ENCODE data around the gene ADAMTS9. TPM values are rescaled to one million over a fixed set of nuclear protein-coding genes. Genes with fewer than 3 reads are reported as not detected.

ADAMTS9 gene
- total and polyA plus RNA-seq, 3 experiments from 2014 or later: not detected

GRCh38 chr3:64680334-64680733 is 7.5 kb downstream of the ADAMTS9 start:
- H3K36me3 ChIP-seq (ENCODE audit: insufficient read depth, low read length): no peaks in the 10 kb centered on the region
- H3K9me3 Mint-ChIP-seq: peaks cover 0 to 7% (median 3%) of the 10 kb centered on the region in 5 donors
- CTCF ChIA-PET: no interaction called here
- POLR2A ChIA-PET: no interaction called here
- no peak overlapping the region for H3K27ac Mint-ChIP-seq
- no peaks in the 10 kb centered on the region for H3K4me1 ChIP-seq (ENCODE audit: insufficient read depth, low read length)
- H3K27me3 Mint-ChIP-seq: peaks cover 1 to 12% of the 10 kb centered on the region in 2 donors
- H3K36me3 Mint-ChIP-seq: no peaks in the 10 kb centered on the region
- no peaks in the 10 kb centered on the region for H3K27me3 ChIP-seq (ENCODE audit: insufficient read depth, low read length, poor library complexity, severe bottlenecking)
- DNase-seq: no peak
- H3K9me3 ChIP-seq (ENCODE audit: low read length): no peaks in the 10 kb centered on the region
- H3K4me1 Mint-ChIP-seq: no peaks in the 10 kb centered on the region
- H3K4me3 Mint-ChIP-seq: no peak overlapping the region
- no peak overlapping the region for H3K4me3 ChIP-seq (ENCODE audit: low read length)
- no peak overlapping the region for H3K27ac ChIP-seq (ENCODE audit: low read depth, low read length)

DNA sequence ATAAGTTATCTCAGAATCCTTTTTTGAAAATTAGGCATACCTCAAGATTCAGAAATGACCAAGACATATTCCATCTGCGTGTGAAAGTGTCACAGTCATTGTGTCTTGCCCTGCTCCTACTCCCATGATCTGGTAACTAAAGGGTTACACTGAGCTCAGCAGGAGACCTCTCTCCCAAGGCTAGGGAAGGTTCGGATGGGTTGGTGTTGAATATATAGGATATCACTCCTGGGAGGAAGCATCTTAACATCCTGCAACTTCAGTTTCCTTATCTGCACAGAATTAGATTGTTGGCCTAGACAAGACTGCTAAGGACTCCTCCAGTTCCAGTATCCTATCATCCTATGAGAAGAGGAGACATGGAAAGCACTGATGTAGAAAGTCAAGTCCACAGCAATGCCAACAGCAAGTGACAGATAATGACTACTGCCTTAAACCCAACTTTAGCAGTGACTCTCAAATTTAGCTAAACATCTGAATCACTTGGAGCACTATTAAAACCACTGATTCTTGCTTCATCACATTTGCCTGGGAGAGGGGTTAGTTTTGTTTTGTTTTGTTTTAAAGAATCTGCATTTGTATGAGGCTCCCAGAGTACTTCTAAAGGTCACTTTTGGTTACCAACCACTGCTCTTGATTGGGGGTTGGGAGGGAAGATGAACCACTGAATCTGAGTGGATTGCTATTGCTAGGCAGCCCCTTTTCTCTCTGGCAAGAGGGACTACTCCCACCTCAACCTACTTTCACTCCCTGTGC is 9.7 kb downstream of the ADAMTS9 start:
- Mint-ChIP-seq H3K27ac (no peak overlapping the region), H3K36me3 (no peaks in the 10 kb centered on the region), H3K9me3 (peaks cover 0 to 4% (median 0%) of the 10 kb centered on the region in 5 donors), H3K27me3 (no peaks in the 10 kb centered on the region), H3K4me1 (no peaks in the 10 kb centered on the region), H3K4me3 (no peak overlapping the region)
- no peaks in the 10 kb centered on the region for H3K27me3 ChIP-seq (ENCODE audit: insufficient read depth, low read length, poor library complexity, severe bottlenecking)
- H3K9me3 ChIP-seq (ENCODE audit: low read length): no peaks in the 10 kb centered on the region
- no peaks in the 10 kb centered on the region for H3K36me3 ChIP-seq (ENCODE audit: insufficient read depth, low read length)
- no peak for DNase-seq
- H3K4me1 ChIP-seq (ENCODE audit: insufficient read depth, low read length): no peaks in the 10 kb centered on the region
- no peak overlapping the region for H3K27ac ChIP-seq (ENCODE audit: low read depth, low read length)
- POLR2A ChIA-PET: no interaction called here
- CTCF ChIA-PET: no interaction called here
- H3K4me3 ChIP-seq (ENCODE audit: low read length): no peak overlapping the region

- no peak for DNase-seq
- Mint-ChIP-seq H3K4me1 (no peaks in the 10 kb centered on the region), H3K27ac (no peak overlapping the region), H3K9me3 (peaks cover 0 to 2% (median 0%) of the 10 kb centered on the region in 5 donors), H3K36me3 (no peaks in the 10 kb centered on the region), H3K27me3 (no peaks in the 10 kb centered on the region), H3K4me3 (no peak overlapping the region)
- H3K27me3 ChIP-seq (ENCODE audit: insufficient read depth, low read length, poor library complexity, severe bottlenecking): no peaks in the 10 kb centered on the region
- no peak overlapping the region for H3K27ac ChIP-seq (ENCODE audit: low read depth, low read length)
- CTCF ChIA-PET: no interaction called here
- H3K9me3 ChIP-seq (ENCODE audit: low read length): no peaks in the 10 kb centered on the region
- H3K4me3 ChIP-seq (ENCODE audit: low read length): no peak overlapping the region
- no peaks in the 10 kb centered on the region for H3K36me3 ChIP-seq (ENCODE audit: insufficient read depth, low read length)
- H3K4me1 ChIP-seq (ENCODE audit: insufficient read depth, low read length): no peaks in the 10 kb centered on the region
- POLR2A ChIA-PET: no interaction called here
Observed at GRCh38 chr3:64676831-64677230, 11.0 kb downstream of the ADAMTS9 start.

DNA sequence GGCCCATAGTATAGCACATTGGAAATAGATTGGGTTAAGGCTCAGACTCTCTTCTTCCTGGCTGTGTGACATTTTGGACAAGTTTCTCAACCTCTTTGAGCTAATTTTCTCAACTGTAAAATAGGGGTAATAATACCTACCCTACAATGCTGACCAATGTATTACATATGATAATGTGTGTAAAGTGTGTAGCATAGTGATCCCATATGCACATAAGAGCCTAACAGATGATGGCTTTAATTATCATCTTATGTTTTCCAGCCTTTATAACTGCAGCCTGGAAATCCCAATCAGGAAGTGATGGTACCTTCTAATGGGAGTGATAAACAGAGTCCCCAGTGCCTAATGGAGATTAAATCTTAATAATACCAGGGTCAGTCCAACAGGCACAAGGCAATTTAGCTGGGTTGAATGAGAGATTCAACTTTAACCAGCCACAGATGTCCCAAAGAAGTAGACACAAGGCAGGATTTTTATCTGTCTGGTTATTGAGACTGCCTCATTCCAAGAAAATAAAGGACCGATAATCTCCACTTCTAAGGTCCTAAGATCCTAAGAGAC is 12.0 kb downstream of the ADAMTS9 start:
- no peaks in the 10 kb centered on the region for H3K36me3 Mint-ChIP-seq
- H3K4me3 Mint-ChIP-seq: no peak overlapping the region
- H3K27ac Mint-ChIP-seq: no peak overlapping the region
- Histone ChIP-seq H3K4me1 (ENCODE audit: insufficient read depth, low read length) (no peaks in the 10 kb centered on the region), H3K36me3 (ENCODE audit: insufficient read depth, low read length) (no peaks in the 10 kb centered on the region), H3K27me3 (ENCODE audit: insufficient read depth, low read length, poor library complexity, severe bottlenecking) (no peaks in the 10 kb centered on the region), H3K27ac (ENCODE audit: low read depth, low read length) (no peak overlapping the region), H3K4me3 (ENCODE audit: low read length) (no peak overlapping the region), H3K9me3 (ENCODE audit: low read length) (no peaks in the 10 kb centered on the region)
- no peak for DNase-seq
- H3K9me3 Mint-ChIP-seq: peaks cover 0 to 2% (median 0%) of the 10 kb centered on the region in 5 donors
- H3K27me3 Mint-ChIP-seq: no peaks in the 10 kb centered on the region
- ChIA-PET POLR2A (no interaction called here), CTCF (no interaction called here)
- H3K4me1 Mint-ChIP-seq: no peaks in the 10 kb centered on the region

- H3K27me3 Mint-ChIP-seq: no peaks in the 10 kb centered on the region
Observed at GRCh38 chr3:64674591-64675076, 13.2 kb downstream of the ADAMTS9 start.

DNA sequence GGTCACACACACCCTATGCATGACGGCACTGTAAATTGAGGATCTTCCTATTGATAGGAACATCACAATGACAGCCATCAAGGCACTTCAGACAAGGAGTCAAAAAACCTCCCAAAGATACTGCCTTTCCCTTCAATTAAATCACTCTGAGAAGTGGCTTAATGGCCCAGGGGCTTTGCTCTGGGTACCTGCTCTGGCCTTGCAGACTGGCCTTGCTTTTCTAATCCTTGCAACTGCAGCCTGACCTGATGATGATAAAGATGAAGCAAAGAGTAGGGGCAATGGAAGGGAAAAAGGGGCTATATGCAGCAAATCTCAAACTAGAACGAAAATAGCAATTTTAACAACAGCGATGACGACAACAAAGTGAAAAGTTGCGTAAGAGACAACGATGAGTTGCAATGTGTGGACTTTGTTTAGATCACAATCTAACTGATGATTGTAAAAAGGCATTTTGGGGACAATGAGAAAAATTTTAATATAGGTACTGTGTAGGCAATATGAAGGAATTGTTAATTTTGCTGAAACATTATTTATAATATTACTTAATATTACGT is 14.6 kb downstream of the ADAMTS9 start:
- Mint-ChIP-seq H3K27ac (no peak overlapping the region), H3K27me3 (no peaks in the 10 kb centered on the region), H3K36me3 (no peaks in the 10 kb centered on the region), H3K4me3 (no peak overlapping the region), H3K9me3 (peaks cover 0 to 7% (median 0%) of the 10 kb centered on the region in 5 donors), H3K4me1 (no peaks in the 10 kb centered on the region)
- H3K9me3 ChIP-seq (ENCODE audit: low read length): no peaks in the 10 kb centered on the region
- no peaks in the 10 kb centered on the region for H3K36me3 ChIP-seq (ENCODE audit: insufficient read depth, low read length)
- DNase-seq: no peak
- H3K4me1 ChIP-seq (ENCODE audit: insufficient read depth, low read length): no peaks in the 10 kb centered on the region
- POLR2A ChIA-PET: no interaction called here
- no peaks in the 10 kb centered on the region for H3K27me3 ChIP-seq (ENCODE audit: insufficient read depth, low read length, poor library complexity, severe bottlenecking)
- H3K27ac ChIP-seq (ENCODE audit: low read depth, low read length): no peak overlapping the region
- no peak overlapping the region for H3K4me3 ChIP-seq (ENCODE audit: low read length)
- CTCF ChIA-PET: no interaction called here

More at GRCh38 chr3:64674591-64675076, 13.2 kb downstream of the ADAMTS9 start:
- Mint-ChIP-seq H3K4me1 (no peaks in the 10 kb centered on the region), H3K4me3 (no peak overlapping the region), H3K36me3 (no peaks in the 10 kb centered on the region), H3K9me3 (peaks cover 0 to 7% (median 0%) of the 10 kb centered on the region in 5 donors), H3K27ac (no peak overlapping the region)
- no peak overlapping the region for H3K4me3 ChIP-seq (ENCODE audit: low read length)
- no peaks in the 10 kb centered on the region for H3K4me1 ChIP-seq (ENCODE audit: insufficient read depth, low read length)
- H3K27ac ChIP-seq (ENCODE audit: low read depth, low read length): no peak overlapping the region
- no peaks in the 10 kb centered on the region for H3K9me3 ChIP-seq (ENCODE audit: low read length)
- DNase-seq: no peak
- CTCF ChIA-PET: no interaction called here
- POLR2A ChIA-PET: no interaction called here
- no peaks in the 10 kb centered on the region for H3K36me3 ChIP-seq (ENCODE audit: insufficient read depth, low read length)
- H3K27me3 ChIP-seq (ENCODE audit: insufficient read depth, low read length, poor library complexity, severe bottlenecking): no peaks in the 10 kb centered on the region

DNA sequence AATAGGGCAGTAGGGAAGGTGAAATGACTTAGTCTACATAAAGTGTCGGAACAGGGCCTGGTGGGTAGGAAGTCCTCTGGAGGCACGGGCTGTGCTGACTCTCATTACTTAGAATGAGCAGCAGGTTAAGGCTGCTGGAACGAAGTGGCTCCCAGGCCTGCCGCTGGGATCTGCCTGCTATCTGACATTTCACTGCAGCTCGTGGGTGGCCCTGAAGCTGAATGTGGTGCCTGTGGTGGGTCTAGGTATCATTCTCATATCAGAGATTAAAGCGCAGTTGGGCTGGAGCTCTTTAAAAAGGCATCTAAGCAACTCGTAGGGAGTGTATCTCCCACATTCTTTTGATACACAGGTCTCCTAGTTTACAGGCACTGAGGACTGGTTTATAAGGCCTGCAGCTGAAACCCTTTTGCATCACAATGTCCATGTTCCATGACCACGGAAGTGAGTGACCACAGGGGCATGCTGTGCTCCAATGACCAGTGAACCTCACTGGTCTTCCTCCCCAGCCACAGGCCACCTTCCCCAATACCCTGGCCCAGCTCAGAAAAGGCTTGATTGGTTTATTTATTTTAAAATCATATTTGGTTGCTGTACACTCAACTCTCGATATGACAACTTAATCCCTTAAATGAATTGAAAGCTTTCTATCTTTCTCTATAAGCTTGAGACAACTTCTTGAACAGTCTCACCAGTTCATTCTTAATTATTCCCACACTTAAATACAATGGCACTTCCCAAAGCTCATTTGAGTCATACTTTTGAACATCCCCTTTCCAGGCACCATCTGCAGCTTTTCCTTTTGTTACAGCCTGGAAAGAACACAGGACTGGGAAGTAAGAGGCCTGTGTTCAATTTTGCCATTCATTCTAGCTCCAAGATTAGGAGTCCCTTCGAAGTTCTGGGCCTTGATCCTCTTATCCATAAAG is 19.0 kb downstream of the ADAMTS9 start:
- DNase-seq: no peak
- Mint-ChIP-seq H3K4me1 (no peaks in the 10 kb centered on the region), H3K36me3 (no peaks in the 10 kb centered on the region), H3K4me3 (no peak overlapping the region), H3K27me3 (no peaks in the 10 kb centered on the region), H3K27ac (no peak overlapping the region), H3K9me3 (peaks cover 0 to 10% (median 3%) of the 10 kb centered on the region in 5 donors)
- no peaks in the 10 kb centered on the region for H3K27me3 ChIP-seq (ENCODE audit: insufficient read depth, low read length, poor library complexity, severe bottlenecking)
- ChIA-PET CTCF (no interaction called here), POLR2A (no interaction called here)
- H3K9me3 ChIP-seq (ENCODE audit: low read length): no peaks in the 10 kb centered on the region
- H3K4me3 ChIP-seq (ENCODE audit: low read length): no peak overlapping the region
- H3K36me3 ChIP-seq (ENCODE audit: insufficient read depth, low read length): no peaks in the 10 kb centered on the region
- no peak overlapping the region for H3K27ac ChIP-seq (ENCODE audit: low read depth, low read length)
- H3K4me1 ChIP-seq (ENCODE audit: insufficient read depth, low read length): no peaks in the 10 kb centered on the region
